ENCODE results near the gene AIM2.
"Not testable (repeated sequence)": the region's sequence is repeated elsewhere in the genome, so short reads cannot be mapped to it uniquely, and the experiment has no call there.

AIM2 gene

DNA sequence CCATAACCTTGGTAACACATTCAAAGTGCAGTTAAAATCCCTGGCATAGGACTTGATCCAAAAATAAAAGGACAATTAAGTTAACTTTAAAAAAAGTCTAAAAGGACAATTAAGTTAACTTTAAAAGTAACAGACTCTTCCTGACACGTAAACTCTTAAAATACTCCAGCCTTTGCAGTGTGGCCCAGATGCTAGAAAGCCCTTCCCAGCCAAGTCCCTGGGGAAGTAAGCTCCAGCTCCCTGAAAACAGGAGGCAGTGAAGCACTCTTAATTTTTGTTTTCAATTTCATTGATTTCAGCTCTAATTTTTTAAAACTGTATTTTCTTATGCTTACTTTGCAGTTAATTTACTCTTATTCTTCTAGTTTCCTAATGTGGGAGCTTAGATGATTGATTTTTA, 5.1 kb upstream of the AIM2 start:
- in situ Hi-C loops (cut with MboI; ENCODE audit: low sequenced_read_pairs): no loop called here

DNA sequence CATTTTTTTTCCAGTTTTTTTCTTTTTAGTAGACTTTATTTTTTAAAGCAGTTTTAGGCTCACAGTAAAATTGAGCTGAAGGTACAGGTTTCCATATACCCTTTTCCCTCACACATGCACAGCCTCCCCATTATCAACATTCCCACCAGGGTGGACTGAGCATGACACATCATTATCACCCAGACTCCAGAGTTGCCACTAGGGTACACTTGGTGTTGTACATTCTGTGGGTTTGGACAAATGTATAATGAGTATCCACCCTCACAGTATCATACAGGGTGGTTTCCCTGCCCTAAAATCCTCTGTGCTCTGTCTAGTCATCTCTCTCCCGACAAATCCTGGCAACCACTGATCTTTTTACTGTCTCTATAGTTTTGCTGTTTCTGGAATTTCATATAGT, 3.0 kb upstream of the AIM2 start:
- in situ Hi-C loops (cut with MboI; ENCODE audit: low sequenced_read_pairs): no loop called here

DNA sequence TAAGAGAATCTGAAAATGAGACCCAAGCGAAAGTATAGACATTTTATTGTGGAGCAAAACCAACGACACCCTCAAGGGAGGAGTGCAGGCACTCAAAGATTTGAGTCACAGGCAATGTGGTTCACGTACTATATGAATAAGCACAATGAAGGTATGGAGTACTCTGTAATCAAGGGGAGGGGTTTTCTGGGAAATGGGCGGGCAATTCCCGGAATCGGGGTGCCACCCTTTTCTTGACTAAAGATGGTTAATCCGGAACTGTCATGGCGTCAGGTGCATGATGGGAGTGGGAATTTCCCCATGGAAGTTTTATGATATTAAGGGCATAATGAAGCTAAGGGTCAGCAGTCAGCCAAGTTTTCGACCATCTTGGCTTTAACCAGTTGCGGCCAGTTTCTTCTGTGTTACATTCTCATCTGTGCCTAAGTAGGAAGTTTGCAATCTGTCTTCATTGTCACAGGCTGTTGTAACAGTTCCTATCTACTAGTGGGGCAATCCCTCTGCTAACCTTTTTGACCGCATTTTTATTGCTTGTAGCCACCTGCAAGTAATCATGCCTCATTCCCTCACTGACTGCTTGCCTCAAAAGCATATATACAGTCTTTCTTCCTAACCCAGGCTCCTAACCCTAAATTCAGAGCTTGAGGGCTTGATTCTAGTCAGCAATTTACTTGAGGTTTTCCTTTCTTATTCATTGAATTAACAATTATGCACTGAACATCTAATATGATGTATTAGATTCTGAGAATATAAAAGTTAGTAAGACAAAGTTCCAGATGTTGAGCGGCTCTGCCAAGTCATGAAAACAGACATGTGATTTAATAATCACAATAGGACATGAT, 775 bp upstream of the AIM2 start:
- in situ Hi-C loops (cut with MboI; ENCODE audit: low sequenced_read_pairs): no loop called here

DNA sequence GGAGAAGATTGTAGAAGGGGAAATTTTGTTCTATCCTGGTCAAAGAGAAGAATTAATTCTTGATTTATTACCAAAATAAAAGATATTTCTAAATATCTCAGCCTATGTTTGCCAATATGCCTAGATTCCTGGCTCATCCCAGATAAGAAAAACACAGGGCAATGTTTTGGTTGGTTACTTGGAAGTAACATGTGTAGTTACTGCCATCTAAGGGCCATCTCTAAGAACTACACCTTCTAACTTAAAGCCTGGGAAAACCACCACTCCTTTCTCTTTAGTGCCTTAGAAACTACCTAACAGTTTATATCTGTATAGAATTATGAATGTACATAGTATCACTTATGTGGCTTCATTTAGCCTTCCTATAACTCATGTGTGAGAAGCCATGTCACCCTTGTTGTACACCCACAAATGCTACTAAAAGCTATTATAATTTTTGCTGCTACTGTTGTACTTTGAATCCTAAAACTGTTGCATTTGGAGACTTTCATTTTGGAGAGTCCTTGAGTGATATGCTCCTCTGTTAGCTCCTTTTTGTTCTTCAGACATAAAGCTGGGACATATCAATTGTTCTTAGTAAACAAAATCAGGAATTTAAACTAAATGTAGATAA, 4.5 kb downstream of the AIM2 start:
- in situ Hi-C loops (cut with MboI; ENCODE audit: low sequenced_read_pairs): no loop called here

DNA sequence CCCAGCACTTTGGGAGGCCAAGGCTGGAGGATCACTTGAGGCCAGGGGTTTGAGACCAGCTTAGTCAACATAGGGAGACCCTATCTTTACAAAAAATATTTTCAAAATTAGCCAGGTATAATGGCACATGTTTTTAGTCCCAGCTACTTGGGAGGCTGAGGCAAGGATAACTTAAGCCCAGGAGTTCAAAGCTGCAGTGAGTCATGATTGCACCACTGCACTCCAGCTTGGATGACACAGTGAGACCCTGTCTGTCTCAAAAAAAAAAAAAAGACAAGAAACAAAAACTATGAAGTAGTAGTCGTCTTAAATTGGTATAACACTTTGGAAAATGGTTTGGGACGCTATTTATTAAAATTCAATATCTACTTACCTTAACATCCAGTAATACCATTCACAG, 7.7 kb downstream of the AIM2 start:
- in situ Hi-C loops (cut with MboI; ENCODE audit: low sequenced_read_pairs): no loop called here

DNA sequence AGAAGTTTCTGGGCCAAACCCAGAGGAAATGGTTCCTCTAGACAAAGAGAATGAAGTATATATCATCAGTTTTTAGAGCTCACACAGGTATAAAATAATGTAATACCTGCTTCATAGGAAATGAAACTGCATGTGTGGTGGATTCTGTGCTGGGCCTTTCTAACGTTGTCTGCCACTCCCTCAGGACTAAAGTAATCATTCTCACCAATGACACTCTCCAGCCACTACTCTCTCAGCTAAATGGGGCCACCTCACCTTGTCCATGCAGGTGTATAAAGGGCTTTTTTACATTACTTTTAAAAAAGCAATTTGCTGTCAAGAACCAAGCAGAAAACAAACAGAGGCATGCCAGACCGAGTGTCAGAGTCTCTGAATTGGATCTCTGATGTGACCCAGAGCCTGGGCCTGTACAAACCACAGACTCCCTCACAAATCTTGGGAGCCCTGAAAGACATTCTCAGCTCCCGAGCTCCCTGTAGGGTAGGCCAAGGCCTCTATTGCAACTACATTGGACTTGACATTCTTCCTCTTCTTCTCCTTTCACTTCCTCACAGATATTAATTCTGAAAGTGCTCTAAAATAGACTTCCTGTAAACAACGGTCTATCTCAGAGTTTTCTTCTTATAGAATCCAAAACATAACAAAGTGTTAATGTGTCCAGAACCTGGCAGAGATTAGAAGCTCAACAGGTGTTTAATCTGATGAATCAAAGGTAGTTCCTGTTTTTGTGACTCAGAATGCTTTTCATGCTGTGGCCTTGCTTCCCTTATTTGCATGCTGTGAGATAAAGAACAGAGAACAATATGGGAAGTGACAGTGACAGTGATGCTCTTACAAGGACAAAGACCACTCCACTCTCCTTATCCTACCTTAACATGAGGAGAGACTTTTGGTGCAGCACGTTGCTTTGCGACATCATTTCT, 8.6 kb downstream of the AIM2 start:
- in situ Hi-C loops (cut with MboI; ENCODE audit: low sequenced_read_pairs): no loop called here

DNA sequence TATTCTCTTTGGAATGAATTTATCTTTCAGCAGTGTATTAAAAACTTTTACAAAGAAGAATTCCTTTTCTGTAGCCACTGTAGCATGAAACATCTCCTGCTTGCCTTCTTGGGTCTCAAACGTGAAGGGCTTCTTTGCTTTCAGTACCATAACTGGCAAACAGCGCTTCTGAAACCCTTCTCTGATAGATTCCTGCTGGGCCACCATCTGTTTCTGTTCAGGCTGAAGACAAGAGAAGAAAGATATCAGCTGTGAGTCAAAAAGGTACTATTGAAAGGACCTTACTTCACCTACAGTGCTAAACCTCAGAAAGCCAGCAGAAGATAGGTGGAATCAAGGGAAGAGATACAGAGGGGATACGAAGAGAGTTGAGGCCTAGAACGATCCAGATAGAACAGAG, 10.5 kb downstream of the AIM2 start:
- in situ Hi-C loops (cut with MboI; ENCODE audit: low sequenced_read_pairs): no loop called here

DNA sequence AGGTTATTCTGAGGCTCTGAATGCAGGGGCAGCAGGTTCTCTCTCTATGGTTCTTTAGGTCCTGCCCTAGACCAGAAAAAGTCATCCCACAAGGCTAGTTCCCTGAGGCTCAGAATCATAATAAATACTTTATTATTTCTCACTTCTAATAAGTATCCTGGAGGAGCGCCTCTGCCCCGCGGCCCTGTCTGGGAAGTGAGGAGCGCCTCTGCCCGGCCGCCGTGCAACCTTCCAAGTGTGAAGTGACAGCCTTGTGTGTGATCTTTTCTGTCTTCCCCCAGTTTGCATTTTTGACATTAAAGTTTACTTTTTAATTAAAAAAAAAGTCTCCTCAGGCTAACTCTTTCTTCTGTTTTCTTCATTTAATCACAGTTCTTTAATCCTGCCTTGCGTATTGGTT, 11.5 kb downstream of the AIM2 start:
- in situ Hi-C loops (cut with MboI; ENCODE audit: low sequenced_read_pairs): no loop called here

DNA sequence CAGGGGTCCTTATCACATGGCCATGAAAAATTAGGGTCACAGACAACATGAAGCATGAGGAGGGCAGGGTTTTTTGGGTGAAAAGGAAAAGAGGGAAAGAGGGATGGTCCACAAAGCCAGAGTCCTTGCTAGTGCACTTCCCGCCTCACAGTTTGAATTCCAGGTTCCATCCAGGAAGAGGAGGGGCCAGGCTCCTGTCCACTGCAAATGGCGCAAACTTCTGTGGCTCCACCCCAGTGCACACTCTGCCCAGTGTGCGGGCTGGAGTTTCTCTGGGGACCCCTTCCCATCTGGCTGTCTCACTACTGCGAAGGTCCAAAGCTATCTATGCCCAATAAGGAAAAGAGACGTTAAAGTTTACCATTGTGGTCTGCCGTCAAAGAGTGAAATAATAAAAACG, 17.8 kb downstream of the AIM2 start:
- in situ Hi-C loops (cut with MboI; ENCODE audit: low sequenced_read_pairs): no loop called here

DNA sequence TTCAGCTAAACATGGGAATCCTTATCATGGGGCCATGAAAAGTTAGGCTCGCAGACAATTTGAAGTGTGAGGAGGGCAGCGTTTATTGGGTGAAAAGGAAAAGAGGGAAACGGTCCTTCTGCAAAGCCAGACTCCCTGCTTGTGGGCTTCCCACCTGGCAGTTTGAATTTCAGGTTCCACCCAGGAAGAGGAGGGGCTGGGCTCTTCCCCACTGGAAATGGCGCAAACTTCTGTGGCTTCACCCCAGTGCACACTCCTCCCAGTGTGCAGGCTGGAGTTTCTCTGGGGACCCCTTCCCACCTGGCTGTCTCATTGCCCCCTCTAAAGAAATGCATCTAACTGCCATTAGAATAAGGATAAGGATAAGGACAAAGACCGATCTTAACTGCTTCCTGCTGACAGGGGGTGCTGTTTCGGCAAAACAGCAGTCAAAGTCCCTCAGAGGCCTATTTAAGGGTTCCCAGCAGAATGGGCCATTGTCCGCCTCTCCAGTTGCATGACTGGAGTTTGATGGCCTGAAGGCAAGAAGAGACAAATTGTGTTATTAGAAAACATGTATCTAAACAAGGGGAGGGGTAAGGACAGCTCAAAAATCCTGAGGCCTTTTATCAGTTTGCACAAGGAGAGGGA, 20.4 kb downstream of the AIM2 start:
- in situ Hi-C loops (cut with MboI; ENCODE audit: low sequenced_read_pairs): no loop called here

DNA sequence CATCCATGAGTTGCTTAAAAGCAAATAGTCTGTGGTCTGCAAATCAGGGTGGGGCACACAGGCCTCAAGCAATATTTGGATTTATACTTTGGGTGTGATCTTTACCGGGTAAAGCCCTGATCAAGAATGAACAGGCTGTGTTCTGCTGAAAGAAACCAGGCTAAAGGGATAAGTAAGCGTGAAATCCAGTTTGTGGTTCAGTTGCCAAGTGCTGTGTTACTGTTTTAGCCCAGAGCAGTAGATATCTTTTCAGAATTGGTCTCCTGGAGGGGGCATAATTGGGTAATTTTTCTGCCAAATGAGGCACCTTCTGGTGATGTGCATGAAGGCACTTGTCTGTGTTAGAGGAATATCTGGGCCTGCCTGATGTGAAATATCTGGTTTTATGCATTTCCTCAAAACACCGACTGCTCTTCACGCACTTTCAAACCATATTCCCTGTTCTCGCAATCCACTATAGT, 21.4 kb downstream of the AIM2 start:
- in situ Hi-C loops (cut with MboI; ENCODE audit: low sequenced_read_pairs): no loop called here

DNA sequence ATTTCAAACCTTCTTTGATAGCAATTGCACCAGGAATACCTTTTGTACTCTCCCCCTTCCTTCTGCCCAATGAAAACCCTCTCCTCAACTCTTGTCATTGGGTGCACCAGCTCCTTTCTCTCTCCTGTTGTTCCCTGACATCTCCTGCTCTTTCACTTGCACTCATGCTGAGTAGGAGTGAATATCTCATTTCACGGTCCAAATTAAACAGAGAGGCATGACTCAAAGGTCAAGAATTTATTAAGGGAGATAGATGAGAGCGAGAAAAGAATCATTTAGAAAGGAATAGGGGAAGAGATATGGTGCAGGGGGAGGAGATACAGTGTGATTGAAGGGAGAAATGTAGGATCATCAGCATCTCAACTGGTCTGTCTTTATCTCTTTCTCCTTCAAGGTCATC, 22.1 kb downstream of the AIM2 start:
- in situ Hi-C loops (cut with MboI; ENCODE audit: low sequenced_read_pairs): no loop called here

DNA sequence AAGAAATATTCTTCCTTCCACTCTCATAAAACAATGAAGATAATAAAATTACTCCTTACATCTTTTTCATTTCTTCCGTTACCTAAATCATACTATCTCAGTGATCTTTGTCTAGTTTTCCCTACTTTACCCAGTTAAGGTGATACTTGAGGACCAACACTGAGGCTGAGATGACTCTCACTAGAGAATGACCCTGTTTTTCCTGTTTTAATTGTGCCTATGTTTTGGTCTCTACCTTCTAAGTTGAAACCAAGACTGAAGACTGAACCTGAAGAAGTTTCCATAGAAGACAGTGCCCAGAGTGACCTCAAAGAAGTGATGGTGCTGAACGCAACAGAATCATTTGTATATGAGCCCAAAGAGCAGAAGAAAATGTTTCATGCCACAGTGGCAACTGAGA, 25.1 kb downstream of the AIM2 start:
- in situ Hi-C loops (cut with MboI; ENCODE audit: low sequenced_read_pairs): no loop called here

DNA sequence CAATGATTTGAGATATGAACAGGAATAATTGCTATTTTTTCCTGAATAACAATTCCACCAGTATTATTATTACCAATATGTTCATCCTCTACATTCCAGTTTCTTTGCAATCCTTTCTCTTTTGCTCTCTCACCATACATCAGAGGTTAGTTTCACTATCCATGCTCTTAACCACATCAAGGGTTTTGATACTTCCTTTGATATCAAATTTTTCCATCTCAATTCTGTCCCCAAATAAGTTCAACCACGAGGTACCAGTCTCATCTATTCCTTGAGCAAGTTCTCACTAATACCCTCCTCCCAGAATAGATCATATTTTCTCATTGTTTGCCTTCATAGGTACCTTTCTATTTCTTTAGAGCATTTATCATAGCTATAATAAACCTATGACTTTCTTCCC, 30.1 kb downstream of the AIM2 start:
- in situ Hi-C loops (cut with MboI; ENCODE audit: low sequenced_read_pairs): not testable (repeated sequence)

DNA sequence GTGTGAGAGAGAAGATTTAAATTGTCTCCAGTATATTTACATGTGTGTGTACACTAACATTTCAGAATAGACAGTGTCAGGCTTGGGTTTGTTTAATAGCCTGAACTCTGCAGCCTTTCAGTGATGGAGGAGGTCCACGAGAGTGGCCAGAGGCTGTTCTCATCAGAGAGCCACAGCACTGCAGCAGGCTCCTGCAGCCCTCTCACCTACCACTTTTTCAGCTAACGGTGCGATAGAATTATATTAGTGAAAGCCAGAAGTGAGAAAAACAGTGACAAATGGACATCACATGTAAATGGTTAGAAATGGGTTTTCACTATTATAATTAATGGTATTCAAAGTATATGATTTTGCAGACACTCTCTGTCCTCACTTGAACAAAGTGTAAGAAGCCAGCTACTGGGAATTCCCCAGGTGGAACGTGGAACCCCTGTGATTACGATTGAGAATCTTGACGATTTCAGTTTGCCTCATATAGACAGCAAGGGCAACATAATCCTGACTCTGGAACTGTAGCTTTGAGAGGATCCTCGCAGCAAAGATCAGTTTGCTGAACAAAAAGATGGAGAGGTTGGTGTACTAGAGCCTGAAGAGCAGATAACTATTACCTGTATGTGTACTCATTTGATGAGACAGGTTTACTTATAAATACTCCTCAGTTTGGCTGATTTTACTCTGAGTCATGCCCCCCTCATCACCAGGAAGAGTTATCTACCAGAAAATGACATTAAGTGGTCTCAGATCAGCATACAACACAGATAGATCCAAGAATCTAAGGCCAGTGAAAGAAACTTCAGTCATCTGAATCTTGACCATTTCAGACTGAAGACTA, 35.5 kb downstream of the AIM2 start:
- in situ Hi-C loops (cut with MboI; ENCODE audit: low sequenced_read_pairs): no loop called here

DNA sequence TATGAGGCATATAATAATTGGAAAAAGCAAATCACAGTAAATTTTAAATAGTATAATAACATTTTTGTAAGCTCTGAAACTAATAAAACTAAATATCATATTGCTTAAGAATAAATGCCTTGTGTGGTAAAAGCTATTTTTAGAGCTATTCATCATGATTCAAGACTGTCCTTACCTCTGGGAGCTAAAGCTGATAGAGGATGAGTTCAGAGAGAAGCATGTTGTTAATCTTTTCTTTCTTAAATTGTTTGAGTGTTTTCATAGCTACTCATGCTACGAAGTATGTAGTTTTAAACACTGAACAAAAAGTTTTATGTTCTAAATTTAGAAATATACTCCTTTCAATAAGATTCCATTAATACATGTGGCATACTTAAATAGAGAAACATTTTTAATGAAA, 36.4 kb downstream of the AIM2 start:
- in situ Hi-C loops (cut with MboI; ENCODE audit: low sequenced_read_pairs): no loop called here

DNA sequence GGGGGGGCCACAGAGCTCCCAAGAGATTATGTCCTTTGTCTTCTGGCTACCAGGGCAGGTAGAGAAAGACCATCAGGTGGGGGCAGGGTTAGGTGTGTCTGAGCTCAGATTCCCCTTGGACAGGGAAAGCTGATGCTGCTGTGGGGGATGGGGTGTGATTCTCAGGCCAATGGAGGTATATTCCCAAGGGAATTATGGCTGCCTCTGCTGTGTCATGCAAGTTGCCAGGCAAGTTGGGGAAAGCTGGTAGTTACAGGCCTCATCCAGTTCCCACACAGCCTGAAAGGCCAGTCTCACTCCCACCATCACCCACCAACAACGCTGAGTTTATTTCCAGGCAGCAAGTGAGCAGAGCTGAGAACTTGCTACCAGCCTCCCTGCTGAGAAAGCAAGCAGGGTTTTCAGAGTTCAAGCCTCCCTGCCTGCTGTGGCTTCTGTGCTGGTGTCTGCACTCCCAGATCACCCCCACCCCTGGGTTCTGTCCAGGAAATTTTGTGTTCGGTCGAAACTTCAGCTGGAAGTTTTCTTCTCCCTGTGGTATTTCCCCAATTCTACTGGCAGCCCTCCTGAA, 45.6 kb downstream of the AIM2 start:
- in situ Hi-C loops (cut with MboI; ENCODE audit: low sequenced_read_pairs): no loop called here

DNA sequence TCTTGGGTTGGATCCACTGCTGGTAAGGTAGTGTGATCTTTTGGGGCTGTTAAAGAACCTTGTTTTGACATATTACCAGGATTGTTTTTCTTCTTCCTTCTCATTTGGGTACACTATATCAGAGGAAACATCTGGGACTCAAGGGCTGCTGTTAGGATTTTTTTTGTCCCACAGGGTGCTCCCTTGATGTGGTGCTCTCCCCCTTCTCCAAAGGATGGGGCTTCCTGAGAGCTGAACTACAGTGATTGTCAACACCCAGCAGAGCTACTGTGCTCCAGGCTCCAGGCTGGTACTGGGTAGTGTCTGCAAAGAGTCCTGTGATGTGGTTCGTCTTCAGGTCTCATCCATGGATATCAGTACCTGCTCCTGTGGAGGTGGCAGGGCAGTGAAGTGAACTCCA, 46.3 kb downstream of the AIM2 start:
- in situ Hi-C loops (cut with MboI; ENCODE audit: low sequenced_read_pairs): no loop called here

DNA sequence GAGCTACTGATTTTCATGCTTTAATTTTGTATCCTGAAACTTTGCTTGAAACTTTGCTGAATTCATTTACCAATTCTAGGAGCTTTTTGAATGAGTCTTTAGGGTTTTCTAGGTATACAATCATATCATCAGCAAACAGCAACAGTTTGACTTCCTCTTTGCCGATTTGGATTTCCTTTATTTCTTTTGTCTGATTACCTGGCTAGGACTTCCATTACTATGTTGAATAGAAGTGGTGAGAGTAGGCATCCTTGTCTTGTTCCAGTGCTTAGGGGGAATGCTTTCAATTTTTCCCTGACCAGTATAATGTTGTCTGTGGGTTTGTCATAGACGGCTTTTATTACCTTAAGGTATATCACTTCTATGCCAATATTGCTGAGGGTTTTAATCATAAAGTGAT, 49.7 kb downstream of the AIM2 start:
- in situ Hi-C loops (cut with MboI; ENCODE audit: low sequenced_read_pairs): not testable (repeated sequence)

DNA sequence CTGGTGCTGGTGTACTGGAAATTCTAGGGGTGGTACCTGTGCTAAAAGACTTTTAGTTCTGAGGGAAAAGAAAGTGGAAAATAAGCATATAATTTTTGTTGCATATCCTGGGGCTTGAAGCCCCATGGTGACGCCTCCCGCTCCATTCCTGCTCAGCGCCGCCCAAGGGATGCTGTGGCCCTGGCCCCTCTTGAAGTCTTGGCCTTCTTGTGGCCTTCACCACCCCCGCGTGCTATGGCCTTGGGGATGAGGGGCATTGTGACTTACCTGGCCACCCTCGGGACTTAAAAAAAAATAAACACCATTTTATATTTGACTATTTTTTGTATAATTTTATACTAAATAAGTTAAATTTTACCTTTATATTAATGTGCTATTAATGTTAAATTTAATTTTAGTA, 51.5 kb downstream of the AIM2 start:
- in situ Hi-C loops (cut with MboI; ENCODE audit: low sequenced_read_pairs): no loop called here

Data from HL-60/S4 (cell line).